ENCODE results near the gene ZNF697.

- no peak for TF ChIP-seq CTCF (conservative IDR thresholded peaks at IDR 0.05)
- TF ChIP-seq ZFX (IDR thresholded peaks at IDR 0.05), result no peak
Measured at GRCh38 chr1:119623193-119623515, 24.9 kb downstream of the ZNF697 start.
